Fibroblast of skin of right biceps (primary cell): Measurements from ENCODE around the gene OTOR.

Experiments used
- DNase-seq: peaks from one replicate; pipeline ENCODE4 v3.0.0-alpha.2; 2013

OTOR gene

GRCh38 chr20:16752082-16752481 lies 3.9 kb downstream of the OTOR start:
- DNase-seq, result no peak

- DNase-seq, result no peak
Observed at GRCh38 chr20:16752901-16753300, 4.7 kb downstream of the OTOR start.

GRCh38 chr20:16758454-16759180 lies 10.5 kb downstream of the OTOR start:
- DNase-seq, result no peak

GRCh38 chr20:16759181-16759563 lies 11.0 kb downstream of the OTOR start:
- peak; percentile 0 for DNase-seq

GRCh38 chr20:16760431-16761304 lies 12.5 kb downstream of the OTOR start:
- DNase-seq, result no peak

- DNase-seq, result peak; percentile 57
Observed at GRCh38 chr20:16761305-16761829, 13.2 kb downstream of the OTOR start.

GRCh38 chr20:16764560-16764959 lies 16.4 kb downstream of the OTOR start:
- no peak for DNase-seq

- DNase-seq, result peak; percentile 46
Observed at GRCh38 chr20:16771213-16771612, 23.1 kb downstream of the OTOR start.

GRCh38 chr20:16775961-16776360 lies 27.8 kb downstream of the OTOR start:
- DNase-seq, result no peak

GRCh38 chr20:16777126-16777525 lies 29.0 kb downstream of the OTOR start:
- DNase-seq, result no peak

GRCh38 chr20:16778159-16778558 lies 30.0 kb downstream of the OTOR start:
- DNase-seq, result no peak

GRCh38 chr20:16781496-16781895 lies 33.3 kb downstream of the OTOR start:
- DNase-seq, result no peak

GRCh38 chr20:16785226-16785625 lies 37.1 kb downstream of the OTOR start:
- peak; percentile 42 for DNase-seq
